HCT116 (cell line): Measurements from ENCODE around the gene PRSS27. TPM values are rescaled to one million over a fixed set of nuclear protein-coding genes. Genes with fewer than 3 reads are reported as not detected.

Experiments used
- ATAC-seq: fragments of 200-7000 bp; cut with Tn5 transposase; 2 replicates; pipeline ENCODE4 v1.9.1; 2020; ENCODE audit warnings: mild to moderate bottlenecking, moderate library complexity
- BruUV-seq: library from RNA; stranded (reverse); fragments of 400-500 nt; replicated peaks from 2 replicates; lab custom pipeline; 2021; lab: Mats Ljungman, UMichigan
- CTCF ChIA-PET: fragments of 300-600 bp; sonication (Branson Sonifier 250); formaldehyde crosslinking; loops from one replicate; lab custom pipeline; 2021; ENCODE audit warnings: antibody characterized with exemption; lab: Charles Lee
- POLR2A ChIA-PET: fragments of 300-600, 350-600 bp; sonication (Branson Sonifier 250); formaldehyde crosslinking; loops from one replicate; lab custom pipeline; 2021; ENCODE audit warnings: antibody characterized with exemption; lab: Charles Lee
- RAD21 ChIA-PET, 2 experiments: fragments of 300-600 bp; sonication (Branson Sonifier 250); formaldehyde crosslinking; loops; one replicate each; lab custom pipeline; 2023; ENCODE audit warnings: low total read pairs in 2 of 2; ENCODE audit not compliant: uncharacterized antibody in 2 of 2, unreplicated experiment in 2 of 2, low non-redundant PET in 1 of 2; lab: Charles Lee
- DNase-seq: peaks from one replicate; pipeline ENCODE4 v3.0.0-alpha.2; 2010; ENCODE audit warnings: low read depth, low spot score
- H2AFZ ChIP-seq: fragments of 200-600 bp; shearing (Covaris generic), sonication (generic); 2 replicates; pipeline ENCODE4 v1.6.1; 2017; ENCODE audit warnings: low read depth, mixed run types, mixed read lengths, antibody characterized with exemption, low read length; ENCODE audit not compliant: poor library complexity, severe bottlenecking
- H3K27ac ChIP-seq: 2 replicates; pipeline ENCODE4 v1.5.1; 2012; ENCODE audit warnings: low read depth, low read length
- H3K27me3 ChIP-seq: fragments of 200-600 bp; sonication (generic); 2 replicates; pipeline ENCODE4 v1.6.1; 2016; ENCODE audit warnings: mixed run types, low read length, mixed read lengths; ENCODE audit not compliant: insufficient read depth
- H3K36me3 ChIP-seq, 2 experiments: fragments of 200-500 bp in 1 of 2; fragments of 200-600 bp in 1 of 2; sonication (Bioruptor generic) in 1 of 2; sonication (generic) in 1 of 2; 2 replicates each; pipeline versions ENCODE4 v1.5.1 to v1.6.1; 2014 to 2016; ENCODE audit warnings: low read length in 2 of 2, inconsistent platforms in 1 of 2, mixed read lengths in 1 of 2, mixed run types in 1 of 2; ENCODE audit not compliant: insufficient read depth in 2 of 2, control insufficient read depth in 1 of 2
- H3K4me1 ChIP-seq, 2 experiments: fragments of 200-600 bp in 1 of 2; sonication (generic) in 1 of 2; 2 replicates each; pipeline versions ENCODE4 v1.5.1 to v1.6.1; 2012 to 2017; ENCODE audit warnings: low read length in 2 of 2, inconsistent platforms in 1 of 2, mild to moderate bottlenecking in 1 of 2, mixed read lengths in 1 of 2, mixed run types in 1 of 2, moderate library complexity in 1 of 2; ENCODE audit not compliant: insufficient read depth in 2 of 2, control insufficient read depth in 1 of 2
- H3K4me2 ChIP-seq: fragments of 200-600 bp; sonication (generic); 2 replicates; pipeline ENCODE4 v1.6.1; 2017; ENCODE audit warnings: mixed run types, low read length, mixed read lengths
- H3K4me3 ChIP-seq, 2 experiments: fragments of 200-600 bp in 1 of 2; sonication (generic) in 1 of 2; replicated peaks in 1 of 2; 2 replicates each; pipeline ENCODE4 v1.5.1; 2011 to 2016; ENCODE audit warnings: low read length in 2 of 2, control low read depth in 1 of 2, low read depth in 1 of 2, mild to moderate bottlenecking in 1 of 2, mixed read lengths in 1 of 2, mixed run types in 1 of 2
- H3K79me2 ChIP-seq: fragments of 200-600 bp; sonication (generic); 2 replicates; pipeline ENCODE4 v1.6.1; 2017; ENCODE audit warnings: mild to moderate bottlenecking, mixed run types, low read length, moderate library complexity, mixed read lengths; ENCODE audit not compliant: insufficient read depth
- H3K9ac ChIP-seq: fragments of 200-600 bp; sonication (generic); 2 replicates; pipeline ENCODE4 v1.6.1; 2016; ENCODE audit warnings: low read length, mixed read lengths
- H3K9me2 ChIP-seq: fragments of 200-600 bp; sonication (generic), shearing (Covaris generic); 2 replicates; pipeline ENCODE4 v1.6.1; 2017; ENCODE audit warnings: mixed run types, mild to moderate bottlenecking, moderate library complexity; ENCODE audit not compliant: insufficient read depth
- H3K9me3 ChIP-seq, 2 experiments: fragments of 200-500 bp in 1 of 2; fragments of 200-600 bp in 1 of 2; sonication (Bioruptor generic) in 1 of 2; sonication (generic) in 1 of 2; 2 replicates each; pipeline ENCODE4 v1.6.1; 2014 to 2017; ENCODE audit warnings: low read length in 2 of 2, mixed read lengths in 2 of 2, inconsistent platforms in 1 of 2, low read depth in 1 of 2, mild to moderate bottlenecking in 1 of 2, mixed run types in 1 of 2, moderate library complexity in 1 of 2; ENCODE audit not compliant: control insufficient read depth in 1 of 2, insufficient read depth in 1 of 2
- H4K20me1 ChIP-seq: fragments of 200-600 bp; sonication (generic), shearing (Covaris generic); 2 replicates; pipeline ENCODE4 v1.6.1; 2017; ENCODE audit warnings: mixed run types, mild to moderate bottlenecking, moderate library complexity; ENCODE audit not compliant: insufficient read depth
- CBX3 ChIP-seq: IDR thresholded peaks from 2 replicates; pipeline ENCODE4 v1.6.1; 2012; ENCODE audit warnings: low read depth
- POLR2AphosphoS5 ChIP-seq: IDR thresholded peaks from 2 replicates; pipeline ENCODE4 v1.6.1; 2011; ENCODE audit warnings: mild to moderate bottlenecking, low read depth, low read length, moderate library complexity
- RAD21 ChIP-seq: IDR thresholded peaks from 2 replicates; pipeline ENCODE4 v1.6.1; 2012; ENCODE audit warnings: low read depth, mild to moderate bottlenecking
- SRF ChIP-seq: IDR thresholded peaks from 2 replicates; pipeline ENCODE4 v1.6.1; 2012; ENCODE audit warnings: low read depth
- YY1 ChIP-seq: IDR thresholded peaks from 2 replicates; pipeline ENCODE4 v1.6.1; 2011; ENCODE audit warnings: low read length, low read depth, moderate library complexity, mild to moderate bottlenecking; ENCODE audit not compliant: insufficient replicate concordance; ENCODE audit errors: extremely low read depth
- ZFX ChIP-seq: fragments of 450-650 bp; IDR thresholded peaks from 2 replicates; pipeline ENCODE4 v1.6.1; 2017
- ZNF274 ChIP-seq: fragments of 200-500 bp; sonication (Bioruptor generic); IDR thresholded peaks from 2 replicates; pipeline ENCODE4 v1.6.1; 2014; ENCODE audit warnings: mild to moderate bottlenecking, low read depth, low read length, inconsistent platforms
- intact Hi-C: fragments of 100-400 bp; cut with micrococcal nuclease; formaldehyde crosslinking; loops from 2 replicates; pipeline ENCODE4 v1.10.0; 2022
- total RNA-seq: library from RNA; stranded (reverse); gene quantifications from one replicate; pipeline ENCODE4 v1.2.1, GENCODE V29; 2021; ENCODE audit not compliant: unreplicated experiment
- TF ChIP-seq, protein P1 (sequence below): IDR thresholded peaks from 2 replicates; pipeline ENCODE4 v1.6.1; 2012

Gene PRSS27
- total RNA-seq, 1 experiment from 2014 or later = 3.3 TPM

DNA sequence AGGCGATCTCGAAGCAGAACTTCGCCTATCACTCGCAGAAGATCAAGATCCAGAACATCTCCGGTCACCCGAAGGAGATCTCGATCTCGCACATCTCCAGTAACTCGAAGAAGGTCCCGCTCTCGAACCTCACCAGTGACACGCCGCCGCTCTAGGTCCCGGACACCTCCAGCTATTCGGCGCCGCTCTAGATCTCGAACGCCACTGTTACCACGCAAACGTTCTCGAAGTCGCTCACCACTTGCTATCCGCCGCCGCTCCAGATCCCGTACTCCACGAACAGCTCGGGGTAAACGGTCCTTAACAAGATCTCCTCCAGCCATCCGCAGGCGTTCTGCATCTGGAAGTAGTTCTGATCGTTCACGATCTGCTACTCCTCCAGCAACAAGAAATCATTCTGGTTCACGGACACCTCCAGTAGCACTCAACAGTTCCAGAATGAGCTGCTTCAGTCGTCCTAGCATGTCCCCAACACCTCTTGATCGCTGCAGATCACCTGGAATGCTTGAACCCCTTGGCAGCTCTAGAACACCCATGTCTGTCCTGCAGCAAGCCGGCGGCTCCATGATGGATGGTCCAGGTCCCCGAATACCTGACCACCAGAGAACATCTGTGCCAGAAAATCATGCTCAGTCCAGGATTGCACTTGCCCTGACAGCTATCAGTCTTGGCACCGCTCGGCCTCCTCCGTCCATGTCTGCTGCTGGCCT lies 46.6 kb upstream of the PRSS27 start:
- no peak overlapping the region for H3K4me3 ChIP-seq
- no peak overlapping the region for H3K9ac ChIP-seq
- peaks cover 64 to 100% of the 10 kb centered on the region in 2 experiments for H3K36me3 ChIP-seq
- peaks cover 25% of the 10 kb centered on the region; the same call in 1 of the 2 replicates for H4K20me1 ChIP-seq
- no peaks in the 10 kb centered on the region for H3K9me2 ChIP-seq
- no peaks in the 10 kb centered on the region for H3K9me3 ChIP-seq
- no TSS peak for BruUV-seq
- POLR2A ChIA-PET = no interaction called here
- intact Hi-C loops = no loop called here
- ATAC-seq (no peak), DNase-seq (no peak)
- peaks cover 94% of the 10 kb centered on the region for H3K79me2 ChIP-seq
- H3K27me3 ChIP-seq = no peaks in the 10 kb centered on the region
- H3K4me1 ChIP-seq = peaks cover 0 to 34% of the 10 kb centered on the region in 2 experiments; a peak in 2 of 4 replicates
- peak; percentile 0; the same call in 1 of the 2 replicates for TF ChIP-seq POLR2AphosphoS5
- TF ChIP-seq RAD21 = no peak
- no peak overlapping the region for H2AFZ ChIP-seq
- RAD21 ChIA-PET = no interaction called here
- CTCF ChIA-PET = no interaction called here
- no peak overlapping the region; the same call in 1 of the 2 replicates for H3K27ac ChIP-seq
- H3K4me2 ChIP-seq = no peak overlapping the region

DNA sequence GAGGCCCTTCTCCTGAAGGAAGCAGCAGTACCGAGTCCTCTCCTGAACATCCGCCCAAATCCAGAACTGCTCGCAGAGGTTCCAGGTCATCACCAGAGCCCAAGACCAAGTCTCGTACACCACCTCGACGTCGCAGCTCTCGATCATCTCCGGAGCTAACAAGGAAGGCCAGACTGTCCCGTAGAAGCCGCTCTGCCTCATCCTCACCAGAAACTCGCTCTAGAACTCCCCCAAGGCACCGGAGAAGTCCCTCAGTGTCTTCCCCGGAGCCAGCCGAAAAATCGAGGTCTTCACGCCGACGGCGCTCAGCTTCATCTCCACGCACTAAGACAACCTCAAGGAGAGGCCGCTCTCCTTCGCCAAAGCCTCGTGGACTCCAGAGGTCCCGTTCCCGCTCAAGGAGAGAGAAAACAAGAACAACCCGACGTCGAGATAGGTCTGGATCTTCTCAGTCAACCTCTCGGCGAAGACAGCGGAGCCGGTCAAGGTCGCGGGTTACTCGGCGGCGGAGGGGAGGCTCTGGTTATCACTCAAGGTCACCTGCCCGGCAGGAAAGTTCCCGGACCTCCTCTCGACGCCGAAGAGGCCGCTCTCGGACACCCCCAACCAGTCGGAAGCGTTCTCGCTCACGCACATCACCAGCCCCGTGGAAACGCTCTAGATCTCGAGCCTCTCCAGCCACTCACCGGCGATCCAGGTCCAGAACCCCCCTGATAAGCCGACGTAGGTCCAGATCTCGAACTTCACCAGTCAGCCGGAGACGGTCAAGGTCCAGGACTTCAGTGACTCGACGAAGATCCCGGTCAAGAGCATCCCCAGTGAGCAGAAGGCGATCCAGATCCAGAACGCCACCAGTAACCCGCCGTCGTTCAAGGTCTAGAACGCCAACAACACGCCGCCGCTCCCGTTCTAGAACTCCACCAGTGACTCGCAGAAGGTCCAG lies 45.7 kb upstream of the PRSS27 start:
- Histone ChIP-seq H3K4me1 (peaks cover 0 to 34% of the 10 kb centered on the region in 2 experiments; a peak in 2 of 4 replicates), H3K27me3 (no peaks in the 10 kb centered on the region), H3K9ac (no peak overlapping the region), H2AFZ (no peak overlapping the region), H3K9me3 (no peaks in the 10 kb centered on the region), H3K79me2 (peaks cover 96% of the 10 kb centered on the region), H3K36me3 (peaks cover 63 to 100% of the 10 kb centered on the region in 2 experiments), H3K9me2 (no peaks in the 10 kb centered on the region), H4K20me1 (peaks cover 28% of the 10 kb centered on the region; the same call in 1 of the 2 replicates), H3K4me3 (no peak overlapping the region), H3K27ac (no peak overlapping the region), H3K4me2 (no peak overlapping the region)
- DNase-seq = no peak
- BruUV-seq = no TSS peak
- no peak for TF ChIP-seq YY1
- TF ChIP-seq ZNF274 = no peak
- TF ChIP-seq, protein P1, sequence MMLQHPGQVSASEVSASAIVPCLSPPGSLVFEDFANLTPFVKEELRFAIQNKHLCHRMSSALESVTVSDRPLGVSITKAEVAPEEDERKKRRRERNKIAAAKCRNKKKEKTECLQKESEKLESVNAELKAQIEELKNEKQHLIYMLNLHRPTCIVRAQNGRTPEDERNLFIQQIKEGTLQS = no peak
- TF ChIP-seq ZFX = no peak
- TF ChIP-seq SRF = no peak
- TF ChIP-seq CBX3 = no peak
- intact Hi-C loops = no loop called here
- ChIA-PET CTCF (no interaction called here), POLR2A (no interaction called here), RAD21 (no interaction called here)
- no peak for ATAC-seq
